K562 (cell line): ENCODE measurements around the gene CYBRD1. TPM values are rescaled to one million over a fixed set of nuclear protein-coding genes. Genes with fewer than 3 reads are reported as not detected.
A peak's percentile ranks its signal among the peaks of the same experiment; 100 is the strongest.

Source experiments
- ATAC-seq: fragments of 200-7000 bp; cut with Tn5 transposase; 3 replicates; pipeline ENCODE4 v1.9.1; 2020; ENCODE audit warnings: moderate library complexity
- BruUV-seq: library from RNA; stranded (reverse); fragments of 400-500 nt; replicated peaks from 2 replicates; lab custom pipeline; 2021; lab: Mats Ljungman, UMichigan
- CTCF ChIA-PET: fragments of 300-600 bp; formaldehyde crosslinking; extraction: SDS; loops from one replicate; lab custom pipeline; 2021; ENCODE audit warnings: low intra/inter-chr PET ratio; lab: Yijun Ruan, JAX
- POLR2A ChIA-PET: fragments of 300-600, 350-650 bp; sonication (Branson Sonifier 250); formaldehyde crosslinking; extraction: SDS; loops from one replicate; lab custom pipeline; 2021; ENCODE audit warnings: antibody characterized with exemption, inconsistent platforms; lab: Yijun Ruan, JAX
- DNase-seq, 4 experiments: peaks; one replicate each; pipeline versions ENCODE4 v3.0.0 to v3.0.0-alpha.2; 2011 to 2018; ENCODE audit warnings: low spot score in 3 of 4, mixed read lengths in 3 of 4; ENCODE audit errors: extremely low read depth in 1 of 4
- FAIRE-seq: peaks from 2 replicates; lab custom pipeline; 2011; peaks lifted over from hg19 to GRCh38; lab: Jason Lieb, UNC
- H2AFZ ChIP-seq: 2 replicates; pipeline ENCODE4 v1.6.0; 2011; ENCODE audit warnings: low read depth, low read length, control low read depth, inconsistent platforms
- H3K27ac ChIP-seq: fragments of 200-600 bp; 3 replicates; pipeline ENCODE4 v1.8.0; 2011; ENCODE audit warnings: low read depth, mild to moderate bottlenecking, control low read depth, inconsistent platforms, low read length, moderate library complexity, mixed read lengths; ENCODE audit errors: extremely low read depth
- H3K27me3 ChIP-seq, 2 experiments: fragments of 300-600 bp in 1 of 2; 2 replicates in 1 of 2; 3 replicates in 1 of 2; pipeline versions ENCODE4 v1.6.0 to v1.8.0; 2011; ENCODE audit warnings: inconsistent platforms in 2 of 2, low read length in 2 of 2, mild to moderate bottlenecking in 1 of 2, mixed read lengths in 1 of 2, moderate library complexity in 1 of 2; ENCODE audit not compliant: control insufficient read depth in 2 of 2, insufficient read depth in 2 of 2
- H3K36me3 ChIP-seq: fragments of 300-600 bp; 3 replicates; pipeline ENCODE4 v1.8.0; 2011; ENCODE audit warnings: mild to moderate bottlenecking, low read length, inconsistent platforms; ENCODE audit not compliant: control insufficient read depth, insufficient read depth
- H3K4me1 ChIP-seq, 2 experiments: fragments of 200-600 bp in 1 of 2; replicated peaks in 1 of 2; 2 replicates in 1 of 2; 3 replicates in 1 of 2; pipeline versions ENCODE4 v1.5.1 to v1.8.0; 2011; ENCODE audit warnings: inconsistent platforms in 2 of 2, low read length in 2 of 2, mild to moderate bottlenecking in 1 of 2, mixed read lengths in 1 of 2, moderate library complexity in 1 of 2; ENCODE audit not compliant: control insufficient read depth in 2 of 2, insufficient read depth in 2 of 2
- H3K4me2 ChIP-seq: 2 replicates; pipeline ENCODE4 v1.6.1; 2011; ENCODE audit warnings: low read length, control low read depth, inconsistent platforms, mixed read lengths; ENCODE audit not compliant: insufficient read depth
- H3K4me3 ChIP-seq: fragments of 200-600 bp; sonication (generic), shearing (Covaris generic); 2 replicates; pipeline ENCODE4 v1.5.1; 2016; ENCODE audit warnings: control low read depth, inconsistent platforms
- H3K79me2 ChIP-seq: fragments of 200-600 bp; 3 replicates; pipeline ENCODE4 v1.8.0; 2011; ENCODE audit warnings: low read length, inconsistent platforms; ENCODE audit not compliant: control insufficient read depth, insufficient read depth
- H3K9ac ChIP-seq, 2 experiments: 2 replicates each; pipeline versions ENCODE4 v1.6.0 to v1.6.1; 2011; ENCODE audit warnings: low read depth in 2 of 2, low read length in 2 of 2, control low read depth in 1 of 2, inconsistent platforms in 1 of 2, mild to moderate bottlenecking in 1 of 2, mixed read lengths in 1 of 2; ENCODE audit not compliant: insufficient read depth in 1 of 2
- H3K9me1 ChIP-seq: one replicate; pipeline ENCODE4 v1.6.0; 2011; ENCODE audit warnings: inconsistent platforms, mild to moderate bottlenecking, low read length, moderate library complexity; ENCODE audit not compliant: control insufficient read depth, insufficient read depth
- H3K9me3 ChIP-seq: replicated peaks from 2 replicates; pipeline ENCODE4 v1.5.1; 2011; ENCODE audit warnings: low read depth, low read length, inconsistent platforms; ENCODE audit not compliant: control insufficient read depth, insufficient read depth
- H4K20me1 ChIP-seq: replicated peaks from 2 replicates; pipeline ENCODE4 v1.6.1; 2011; ENCODE audit warnings: low read length, inconsistent platforms, mixed read lengths; ENCODE audit not compliant: control insufficient read depth, insufficient read depth
- BDP1 ChIP-seq: IDR thresholded peaks from 3 replicates; pipeline ENCODE4 v1.6.1; 2011; ENCODE audit not compliant: insufficient read length, insufficient read depth
- BRF2 ChIP-seq: IDR thresholded peaks from 3 replicates; pipeline ENCODE4 v1.6.1; 2011; ENCODE audit warnings: borderline replicate concordance, mild to moderate bottlenecking; ENCODE audit not compliant: insufficient read length, insufficient read depth
- DPF2 ChIP-seq: fragments of 450-650 bp; IDR thresholded peaks from 2 replicates; pipeline ENCODE4 v1.6.1; 2016
- FOSL1 ChIP-seq: fragments of 200-800 bp; sonication (Bioruptor generic); conservative IDR thresholded peaks from 2 replicates; pipeline ENCODE4 v1.6.1; 2016; ENCODE audit warnings: missing genetic modification characterization, missing compliant biosample characterization
- HNRNPK ChIP-seq: fragments of 200-400 bp; formaldehyde crosslinking; IDR thresholded peaks from one replicate; pipeline ENCODE4 v1.6.1; 2018; ENCODE audit warnings: mild to moderate bottlenecking, low read depth, low read length; ENCODE audit not compliant: poor library complexity, severe bottlenecking
- NFE2 ChIP-seq: IDR thresholded peaks from 2 replicates; pipeline ENCODE4 v1.6.1; 2014; ENCODE audit warnings: antibody characterized with exemption, low read depth
- PBX2 ChIP-seq, 2 experiments: IDR thresholded peaks in 1 of 2; conservative IDR thresholded peaks in 1 of 2; 2 replicates each; pipeline ENCODE4 v1.6.1; 2016; ENCODE audit warnings: low read depth in 2 of 2, mild to moderate bottlenecking in 1 of 2, missing compliant biosample characterization in 1 of 2, missing genetic modification characterization in 1 of 2, moderate library complexity in 1 of 2
- PHF8 ChIP-seq: fragments of 200-600 bp; sonication (generic); IDR thresholded peaks from 2 replicates; pipeline ENCODE4 v1.6.1; 2012; ENCODE audit warnings: mixed run types, mild to moderate bottlenecking, inconsistent platforms, low read length, moderate library complexity, borderline replicate concordance
- RB1 ChIP-seq: fragments of 450-650 bp; IDR thresholded peaks from 2 replicates; pipeline ENCODE4 v1.6.1; 2017; ENCODE audit warnings: low read depth, mild to moderate bottlenecking
- SAFB ChIP-seq: fragments of 200-400 bp; formaldehyde crosslinking; IDR thresholded peaks from 2 replicates; pipeline ENCODE4 v1.6.1; 2017; ENCODE audit warnings: low read depth, low read length, borderline replicate concordance
- SP1 ChIP-seq: sonication (generic); formaldehyde crosslinking; IDR thresholded peaks from 2 replicates; pipeline ENCODE4 v1.8.1; 2022; ENCODE audit warnings: mild to moderate bottlenecking, missing genetic modification reagents
- SRSF1 ChIP-seq: fragments of 200-400 bp; formaldehyde crosslinking; IDR thresholded peaks from 2 replicates; pipeline ENCODE4 v1.6.1; 2017; ENCODE audit warnings: mild to moderate bottlenecking, low read depth, low read length, moderate library complexity
- SRSF3 ChIP-seq: fragments of 200-400 bp; formaldehyde crosslinking; IDR thresholded peaks from 2 replicates; pipeline ENCODE4 v1.6.1; 2016; ENCODE audit warnings: mild to moderate bottlenecking, low read length, moderate library complexity; ENCODE audit not compliant: insufficient read depth
- SRSF9 ChIP-seq: fragments of 200-400 bp; formaldehyde crosslinking; IDR thresholded peaks from 2 replicates; pipeline ENCODE4 v1.6.1; 2017; ENCODE audit warnings: low read depth, low read length, borderline replicate concordance
- ZBTB43 ChIP-seq: sonication (generic); formaldehyde crosslinking; IDR thresholded peaks from 2 replicates; pipeline ENCODE4 v1.8.0; 2023; ENCODE audit warnings: mild to moderate bottlenecking, missing genetic modification reagents
- ZNF780A ChIP-seq: fragments of 250-450 bp; sonication (Bioruptor Pico); IDR thresholded peaks from 2 replicates; pipeline ENCODE4 v1.5.0; 2021; ENCODE audit warnings: mild to moderate bottlenecking
- WGBS: fragments of 100-300 bp; shearing (Covaris generic); methylation state at CpG from one replicate; pipeline ENCODE4 v1.1.6; 2016; ENCODE audit warnings: low coverage, mixed read lengths; ENCODE audit not compliant: insufficient coverage; ENCODE audit errors: missing lambda C conversion rate; 5-methylcytosine and 5-hydroxymethylcytosine counted together
- in situ Hi-C: fragments of 300-500 bp; cut with MboI; formaldehyde crosslinking; loops from 4 replicates; pipeline ENCODE4 v1.15.0; 2018; ENCODE audit warnings: inconsistent platforms, mixed read lengths
- intact Hi-C: fragments of 100-400 bp; cut with micrococcal nuclease; formaldehyde crosslinking; loops from 2 replicates; pipeline ENCODE4 v1.14.2; 2022
- polyA plus RNA-seq, 8 experiments: library from polyadenylated mRNA; depleted of rRNA in 4 of 8; stranded (reverse) in 5 of 8; unstranded in 3 of 8; fragments of >200 nt; fragmentation: Nextera tagmentation in 2 of 8; fragmentation: Illumina TruSeq in 1 of 8; extraction: Ambion mirVana in 2 of 8; extraction: Trizol in 1 of 8; gene quantifications; 2 replicates each; pipeline versions ENCODE4 v1.2.1 to v1.2.3, GENCODE V29; 2011 to 2014; ENCODE audit warnings: inconsistent platforms in 1 of 8, missing spikeins in 1 of 8
- total RNA-seq, 7 experiments: library from RNA; depleted of rRNA in 6 of 7; stranded (reverse); fragments of >200 nt in 6 of 7; fragmentation: Illumina TruSeq in 2 of 7; extraction: Trizol in 2 of 7; gene quantifications; 2 replicates each; pipeline versions ENCODE4 v1.2.1 to v1.2.3, GENCODE V29; 2011 to 2021; ENCODE audit warnings: low replicate concordance in 1 of 7

Gene CYBRD1
- total and polyA plus RNA-seq, 9 of the 15 experiments (the other 6 are each of a cell fraction or from before 2014, with no cell fraction given): 9.6 to 22.4 (median 15.6) TPM

GRCh38 chr2:171515672-171516298 lies 6.5 kb upstream of the CYBRD1 start:
- H3K4me3 ChIP-seq: no peak overlapping the region
- ATAC-seq (peak; percentile 50), FAIRE-seq (peak; percentile 26), DNase-seq (peak in 2 of 4 experiments; percentile 37 to 75)
- 16% methylated on average over 6 of the region's 6 CpGs for WGBS
- no peaks in the 10 kb centered on the region for H3K9me1 ChIP-seq
- ChIA-PET CTCF (interaction anchor here (0.6 kb wide), 1 partner anchor 602 kb away, joined by 4 read pairs; no protein-coding TSS in a partner anchor), POLR2A (interaction anchor here (0.6 to 1.5 kb wide), 3 partner anchors 14 to 1138 kb away, joined by 3 to 5 read pairs (median 3); no protein-coding TSS in a partner anchor)
- peak overlapping the region; percentile 0; the same call in 1 of the 3 replicates for H3K27ac ChIP-seq
- intact Hi-C loops (no loop called here), in situ Hi-C loops (no loop called here)
- 0 out of 2 replicates have a peak, but pooled peaks cover 2% of the 10 kb centered on the region for H3K9me3 ChIP-seq
- peak overlapping the region; percentile 7; the same call in 1 of the 2 replicates for H3K4me2 ChIP-seq
- H3K36me3 ChIP-seq: no peaks in the 10 kb centered on the region
- H3K79me2 ChIP-seq: no peaks in the 10 kb centered on the region
- H4K20me1 ChIP-seq: no peaks in the 10 kb centered on the region
- peak overlapping the region; percentile 76 for H2AFZ ChIP-seq
- peaks cover 18 to 54% of the 10 kb centered on the region in 2 experiments; a peak in 4 of 5 replicates for H3K4me1 ChIP-seq
- BruUV-seq: no TSS peak
- H3K9ac ChIP-seq: no peak overlapping the region
- no peaks in the 10 kb centered on the region for H3K27me3 ChIP-seq
- TF ChIP-seq DPF2 (peak; percentile 66), PHF8 (no peak), NFE2 (no peak), SAFB (no peak), HNRNPK (no peak), ZNF780A (CRISPR knock-in tag) (no peak), SRSF9 (no peak), SRSF1 (no peak), RB1 (no peak), BRF2 (no peak), PBX2 (CRISPR knock-in tag; IDR thresholded peaks at IDR 0.05; ENCODE audit: low read depth) (no peak), PBX2 (tag; conservative IDR thresholded peaks at IDR 0.05; ENCODE audit: low read depth) (no peak), BDP1 (no peak), SRSF3 (no peak), ZBTB43 (no peak), SP1 (CRISPR knock-in tag) (no peak), FOSL1 (peak; percentile 61; the same call in 1 of the 2 replicates)
